Gastroesophageal sphincter (tissue), 4 donors: ENCODE data around the gene MYOZ3. TPM values are rescaled to one million over a fixed set of nuclear protein-coding genes. Genes with fewer than 3 reads are reported as not detected.

ENCODE experiments used
- ATAC-seq: fragments of 150-250 bp; one replicate; pipeline ENCODE4 v1.9.1; 2016; ENCODE audit warnings: mild to moderate bottlenecking, moderate library complexity
- H3K27ac ChIP-seq, 4 donors: fragments of 200-600 bp; sonication (generic) in 3 of 4; 1 replicate in 3 of 4; 2 replicates in 1 of 4; pipeline ENCODE4 v1.5.1; 2016 to 2019
- H3K27me3 ChIP-seq: fragments of 200-600 bp; sonication (generic); one replicate; pipeline ENCODE4 v1.5.1; 2019
- H3K36me3 ChIP-seq, 2 donors: fragments of 200-600 bp; sonication (generic); one replicate each; pipeline ENCODE4 v1.5.1; 2019; ENCODE audit warnings: control low read depth in 1 of 2
- H3K4me1 ChIP-seq, 3 donors: fragments of 200-600 bp; sonication (generic); 1 replicate in 2 of 3; 2 replicates in 1 of 3; pipeline ENCODE4 v1.5.1; 2016 to 2019; ENCODE audit warnings: control low read depth in 2 of 3
- H3K4me3 ChIP-seq, 2 donors: fragments of 200-600 bp; sonication (generic); one replicate each; pipeline ENCODE4 v1.5.1; 2019; ENCODE audit warnings: mild to moderate bottlenecking in 1 of 2, moderate library complexity in 1 of 2
- H3K9me3 ChIP-seq, 3 donors: fragments of 200-600 bp; sonication (generic); one replicate each; pipeline ENCODE4 v1.5.1; 2017 to 2019; ENCODE audit warnings: control low read depth in 2 of 3
- EP300 ChIP-seq: sonication (generic); formaldehyde crosslinking; IDR thresholded peaks from one replicate; pipeline ENCODE4 v1.6.1; 2017; ENCODE audit warnings: antibody characterized with exemption, mild to moderate bottlenecking
- POLR2A ChIP-seq, 2 donors: fragments of 450-650 bp; IDR thresholded peaks; one replicate each; pipeline ENCODE4 v1.6.1; 2017; ENCODE audit warnings: antibody characterized with exemption in 2 of 2, mild to moderate bottlenecking in 2 of 2, moderate library complexity in 1 of 2
- POLR2AphosphoS5 ChIP-seq: sonication (generic); formaldehyde crosslinking; IDR thresholded peaks from one replicate; pipeline ENCODE4 v1.6.1; 2017; ENCODE audit warnings: antibody characterized with exemption
- WGBS, 2 donors: methylation state at CpG; one replicate each; pipeline ENCODE4 v1.1.5; 2018; ENCODE audit warnings: low coverage in 1 of 2; 5-methylcytosine and 5-hydroxymethylcytosine counted together
- total RNA-seq, 4 donors: library from RNA; depleted of rRNA; stranded (reverse); fragments of >200 nt; gene quantifications; one replicate each; pipeline ENCODE4 v1.1.0, GENCODE V29; 2016
- TF ChIP-seq, protein P1 (sequence below), 4 experiments: fragments of 200-600 bp in 2 of 4; fragments of 450-650 bp in 2 of 4; sonication (generic) in 1 of 4; IDR thresholded peaks; one replicate each; pipeline ENCODE4 v1.5.1; 2017 to 2019; ENCODE audit warnings: antibody characterized with exemption in 4 of 4, mild to moderate bottlenecking in 2 of 4, moderate library complexity in 2 of 4

Gene MYOZ3
- total RNA-seq, 4 donors from 2014 or later = 0.13 to 0.62 (median 0.22) TPM; not detected in 1

DNA sequence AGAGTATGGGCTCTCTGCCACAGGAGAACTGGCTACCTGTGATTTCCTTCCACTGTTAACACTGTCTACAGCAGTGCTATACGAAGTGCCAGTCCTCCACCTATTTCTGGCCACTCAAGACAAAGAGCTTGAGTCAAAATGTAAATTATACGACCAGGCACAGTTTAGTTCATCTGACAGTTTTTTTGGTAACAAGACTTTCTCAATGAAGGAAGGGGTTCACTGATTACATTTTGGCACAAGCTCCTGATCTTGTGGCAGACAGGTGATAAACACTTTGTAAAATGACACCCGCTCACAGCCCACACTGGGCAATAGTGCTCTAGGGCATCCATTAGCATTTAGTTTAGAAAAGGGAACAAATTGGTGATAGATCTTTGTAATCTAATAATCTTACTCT is 31.2 kb downstream of the MYOZ3 start:
- Histone ChIP-seq H3K27ac (no peak overlapping the region), H3K4me3 (no peak overlapping the region), H3K4me1 (no peaks in the 10 kb centered on the region), H3K36me3 (peaks cover 29 to 94% of the 10 kb centered on the region in 2 donors), H3K9me3 (no peaks in the 10 kb centered on the region), H3K27me3 (no peaks in the 10 kb centered on the region)
- TF ChIP-seq, protein P1, sequence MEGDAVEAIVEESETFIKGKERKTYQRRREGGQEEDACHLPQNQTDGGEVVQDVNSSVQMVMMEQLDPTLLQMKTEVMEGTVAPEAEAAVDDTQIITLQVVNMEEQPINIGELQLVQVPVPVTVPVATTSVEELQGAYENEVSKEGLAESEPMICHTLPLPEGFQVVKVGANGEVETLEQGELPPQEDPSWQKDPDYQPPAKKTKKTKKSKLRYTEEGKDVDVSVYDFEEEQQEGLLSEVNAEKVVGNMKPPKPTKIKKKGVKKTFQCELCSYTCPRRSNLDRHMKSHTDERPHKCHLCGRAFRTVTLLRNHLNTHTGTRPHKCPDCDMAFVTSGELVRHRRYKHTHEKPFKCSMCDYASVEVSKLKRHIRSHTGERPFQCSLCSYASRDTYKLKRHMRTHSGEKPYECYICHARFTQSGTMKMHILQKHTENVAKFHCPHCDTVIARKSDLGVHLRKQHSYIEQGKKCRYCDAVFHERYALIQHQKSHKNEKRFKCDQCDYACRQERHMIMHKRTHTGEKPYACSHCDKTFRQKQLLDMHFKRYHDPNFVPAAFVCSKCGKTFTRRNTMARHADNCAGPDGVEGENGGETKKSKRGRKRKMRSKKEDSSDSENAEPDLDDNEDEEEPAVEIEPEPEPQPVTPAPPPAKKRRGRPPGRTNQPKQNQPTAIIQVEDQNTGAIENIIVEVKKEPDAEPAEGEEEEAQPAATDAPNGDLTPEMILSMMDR (IDR thresholded peaks at IDR 0.05) = no peak
- no peak for TF ChIP-seq EP300
- TF ChIP-seq POLR2A (IDR thresholded peaks at IDR 0.05) = no peak
- TF ChIP-seq POLR2AphosphoS5 = no peak
- no peak for ATAC-seq
- 68 to 85% methylated on average over 3 of the region's 3 CpGs for WGBS, 2 donors

DNA sequence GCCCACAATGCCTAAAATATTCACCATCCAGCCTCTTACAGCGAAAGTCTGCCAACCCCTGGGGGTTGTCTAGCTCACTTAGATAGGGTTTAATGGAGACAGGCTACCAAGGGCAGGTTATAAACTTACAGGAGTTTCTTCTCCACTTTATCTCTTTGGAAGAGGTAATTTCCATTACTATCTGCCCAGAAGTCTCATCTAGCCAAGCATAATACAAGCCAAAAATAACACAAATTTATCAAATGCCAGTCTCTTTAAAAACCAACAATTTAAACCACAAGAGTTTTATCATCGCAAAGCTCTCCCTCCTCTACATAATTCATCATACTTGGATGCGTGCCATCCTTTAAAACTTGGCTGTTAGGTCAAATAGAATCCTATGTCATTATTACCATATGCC is 33.6 kb downstream of the MYOZ3 start:
- H3K27me3 ChIP-seq = no peaks in the 10 kb centered on the region
- H3K9me3 ChIP-seq = no peaks in the 10 kb centered on the region
- H3K4me1 ChIP-seq = peaks cover 6 to 12% (median 8%) of the 10 kb centered on the region in 3 donors
- TF ChIP-seq EP300 (no peak), POLR2AphosphoS5 (no peak), POLR2A (IDR thresholded peaks at IDR 0.05) (no peak)
- TF ChIP-seq, protein P1 (IDR thresholded peaks at IDR 0.05) = no peak
- no peak for ATAC-seq
- no peak overlapping the region for H3K27ac ChIP-seq
- no peak overlapping the region for H3K4me3 ChIP-seq
- 86 to 100% methylated on average over 1 to 3 of the region's 3 CpGs for WGBS, 2 donors
- peaks cover 29 to 96% of the 10 kb centered on the region in 2 donors for H3K36me3 ChIP-seq

DNA sequence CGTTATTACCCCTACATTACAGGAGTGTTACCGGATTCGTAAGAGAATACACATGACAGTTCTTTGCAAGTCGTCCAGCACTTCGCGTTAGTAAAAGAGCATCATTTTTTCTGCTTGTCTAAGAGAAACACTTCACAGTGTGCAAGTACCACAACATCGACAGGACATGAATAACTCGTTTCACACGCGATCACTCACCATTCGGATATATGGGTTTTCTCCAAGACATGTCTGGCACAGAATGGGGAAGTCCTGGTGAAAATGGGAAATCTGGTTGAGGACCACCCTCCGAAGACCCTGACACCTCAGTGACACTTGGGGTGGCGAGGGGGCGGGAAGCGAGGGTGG is 39.2 kb downstream of the MYOZ3 start:
- TF ChIP-seq, protein P1 (IDR thresholded peaks at IDR 0.05) = no peak
- TF ChIP-seq POLR2A (IDR thresholded peaks at IDR 0.05) (no peak), POLR2AphosphoS5 (no peak), EP300 (no peak)
- H3K36me3 ChIP-seq = peaks cover 8 to 40% of the 10 kb centered on the region in 2 donors
- H3K4me3 ChIP-seq = peak overlapping the region; percentile 89 to 91
- ATAC-seq = no peak
- H3K27me3 ChIP-seq = no peaks in the 10 kb centered on the region
- H3K4me1 ChIP-seq = peaks cover 8 to 23% (median 9%) of the 10 kb centered on the region in 3 donors
- 3 to 4% methylated on average over 9 to 11 of the region's 15 CpGs for WGBS, 2 donors
- H3K9me3 ChIP-seq = no peaks in the 10 kb centered on the region
- H3K27ac ChIP-seq = peak overlapping the region; percentile 94 to 99 (median 98)

DNA sequence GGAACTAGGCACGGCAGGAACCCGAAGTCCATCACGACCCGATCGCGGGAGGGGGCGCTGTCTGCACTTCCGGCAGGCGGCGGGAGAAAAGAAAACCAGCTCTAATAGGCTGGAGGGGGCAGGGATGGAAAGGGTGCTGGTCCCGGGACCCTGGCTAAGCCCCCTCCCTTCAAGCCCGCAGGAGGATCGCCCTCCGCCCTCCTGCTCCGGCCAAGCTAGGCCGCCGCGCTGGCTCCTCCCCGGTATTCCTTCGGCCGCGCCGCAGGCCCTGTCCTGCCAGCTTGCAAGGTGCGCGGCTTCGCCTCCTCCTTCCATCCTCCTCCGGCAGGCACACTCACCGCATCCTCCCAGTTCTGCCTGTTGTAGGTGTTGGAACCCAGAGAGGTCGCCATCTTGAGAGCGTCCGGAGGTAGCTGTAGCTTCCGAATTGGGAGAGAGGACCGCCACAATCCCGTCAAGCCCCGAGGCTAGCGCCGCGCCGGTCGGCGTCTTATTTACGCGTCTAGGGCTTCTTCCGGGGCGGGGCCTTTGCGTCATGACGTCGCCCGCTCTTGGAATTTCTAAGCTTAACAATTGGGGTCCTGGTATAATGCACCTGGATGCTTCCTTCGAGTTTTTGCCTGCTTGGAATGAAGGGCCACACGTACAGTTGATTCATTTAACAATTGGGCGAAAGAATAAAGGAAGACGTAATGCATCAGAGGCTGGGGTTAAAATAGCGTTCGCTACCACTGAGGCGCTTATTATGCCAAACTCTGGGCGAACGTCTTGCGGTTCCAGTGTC is 39.7 kb downstream of the MYOZ3 start, which contains the start of gene RBM22:
TSS of gene RBM22 (minus strand) at position 469 of the 784 bp plus-strand sequence. CDS start at position 392, 77 bp downstream.
- Histone ChIP-seq H3K4me1 (peaks cover 8 to 23% (median 9%) of the 10 kb centered on the region in 3 donors), H3K36me3 (peaks cover 5 to 34% of the 10 kb centered on the region in 2 donors), H3K27ac (peak within 1 kb of the TSS; percentile 94 to 99 (median 98)), H3K27me3 (no peaks in the 10 kb centered on the region), H3K9me3 (no peaks in the 10 kb centered on the region), H3K4me3 (peak within 1 kb of the TSS; percentile 89 to 91)
- WGBS, 2 donors = 0% methylated on average over 19 to 28 of the region's 59 CpGs
- TF ChIP-seq POLR2AphosphoS5 = peak; percentile 84
- TF ChIP-seq POLR2A (IDR thresholded peaks at IDR 0.05) = peak; percentile 65 to 70
- TF ChIP-seq EP300 = no peak
- TF ChIP-seq, protein P1 (IDR thresholded peaks at IDR 0.05) = peak; percentile 34 to 81 (median 55)
- peak; percentile 99 for ATAC-seq

DNA sequence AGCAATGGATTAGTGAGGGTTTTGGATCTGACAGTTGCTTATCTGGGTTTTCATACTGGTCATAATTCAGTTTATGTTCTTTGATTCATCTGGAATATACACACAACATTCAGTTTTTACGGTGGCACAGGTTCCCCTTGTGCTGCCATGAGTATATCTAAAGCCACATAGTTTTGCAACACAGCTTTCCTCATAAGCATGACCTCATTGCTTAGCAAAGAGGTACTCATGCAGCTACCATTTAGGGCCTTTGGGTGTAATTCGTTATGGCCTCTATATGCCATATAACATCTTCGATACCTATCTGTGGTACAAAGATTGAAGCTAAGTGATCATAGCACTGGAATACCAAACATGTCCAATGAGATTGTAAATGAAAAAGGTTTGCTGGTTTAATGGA is 42.7 kb downstream of the MYOZ3 start:
- TF ChIP-seq EP300 = no peak
- TF ChIP-seq, protein P1 (IDR thresholded peaks at IDR 0.05) = no peak
- no peak overlapping the region for H3K4me3 ChIP-seq
- no peaks in the 10 kb centered on the region for H3K27me3 ChIP-seq
- peaks cover 8 to 20% (median 9%) of the 10 kb centered on the region in 3 donors for H3K4me1 ChIP-seq
- H3K36me3 ChIP-seq = peaks cover 0 to 18% of the 10 kb centered on the region in 2 donors
- 55 to 78% methylated on average over 1 to 3 of the region's 3 CpGs for WGBS, 2 donors
- ATAC-seq = no peak
- H3K27ac ChIP-seq = no peak overlapping the region
- no peaks in the 10 kb centered on the region for H3K9me3 ChIP-seq
